GM12801 (cell line): ENCODE data around the gene CYBC1.

Source experiments
- CTCF ChIP-seq: IDR thresholded peaks from one replicate; pipeline ENCODE4 v1.5.1; 2011; ENCODE audit warnings: control low read depth; ENCODE audit not compliant: insufficient read length; ENCODE audit errors: extremely low read depth

The CYBC1 gene

GRCh38 chr17:82461827-82462524 lies 11.4 kb upstream of the CYBC1 start:
- no peak for TF ChIP-seq CTCF

- no peak for TF ChIP-seq CTCF
Measured at GRCh38 chr17:82458885-82459424, 8.4 kb upstream of the CYBC1 start.

GRCh38 chr17:82458179-82458884 lies 7.8 kb upstream of the CYBC1 start, which contains the start of gene NARF:
Gene NARF (plus strand): TSS chr17:82458741. CDS start chr17:82458804, 63 bp downstream.
- TF ChIP-seq CTCF, result no peak

- no peak for TF ChIP-seq CTCF
Measured at GRCh38 chr17:82457929-82458178, 7.3 kb upstream of the CYBC1 start.

GRCh38 chr17:82457073-82457928 lies 6.7 kb upstream of the CYBC1 start:
- no peak for TF ChIP-seq CTCF

GRCh38 chr17:82452162-82452561 lies 1.6 kb upstream of the CYBC1 start:
- no peak for TF ChIP-seq CTCF

- TF ChIP-seq CTCF, result no peak
Measured at GRCh38 chr17:82449883-82450356, 632 bp downstream of the CYBC1 start.
